SK-N-SH (cell line): ENCODE data around the gene ZNF576. TPM values are rescaled to one million over a fixed set of nuclear protein-coding genes. Genes with fewer than 3 reads are reported as not detected.
"Not testable (repeated sequence)": the region's sequence is repeated elsewhere in the genome, so short reads cannot be mapped to it uniquely, and the experiment has no call there.

Experiments used
- CTCF ChIA-PET: fragments of 300-600, 350-600 bp; formaldehyde crosslinking; extraction: SDS; loops from one replicate; lab custom pipeline; 2021; lab: Yijun Ruan, JAX
- POLR2A ChIA-PET: fragments of 350-600 bp; sonication (Branson Sonifier 250); formaldehyde crosslinking; extraction: SDS; loops from one replicate; lab custom pipeline; 2020; ENCODE audit warnings: antibody characterized with exemption, inconsistent platforms; lab: Yijun Ruan, JAX
- DNase-seq: peaks from one replicate; pipeline ENCODE4 v3.0.0; 2012
- H2AFZ ChIP-seq: fragments of 200-600 bp; sonication (generic); 2 replicates; pipeline ENCODE4 v1.8.1; 2016; ENCODE audit warnings: antibody characterized with exemption, mild to moderate bottlenecking, low read depth
- H3F3A ChIP-seq: fragments of 200-600 bp; sonication (generic); replicated peaks from 2 replicates; pipeline ENCODE3; 2016; ENCODE audit warnings: antibody characterized with exemption, mild to moderate bottlenecking; ENCODE audit not compliant: insufficient read depth
- H3K27ac ChIP-seq, 2 experiments: fragments of 200-500 bp in 1 of 2; fragments of 200-600 bp in 1 of 2; sonication (Bioruptor generic) in 1 of 2; sonication (generic), shearing (Covaris generic) in 1 of 2; 2 replicates each; pipeline versions ENCODE4 v1.5.1 to v1.6.1; 2014 to 2016; ENCODE audit warnings: low read depth in 2 of 2, inconsistent platforms in 1 of 2, low read length in 1 of 2, mild to moderate bottlenecking in 1 of 2, mixed read lengths in 1 of 2
- H3K27me3 ChIP-seq: fragments of 200-600 bp; sonication (generic), shearing (Covaris generic); 2 replicates; pipeline ENCODE4 v1.6.1; 2016; ENCODE audit warnings: mixed run types; ENCODE audit not compliant: insufficient read depth
- H3K36me3 ChIP-seq, 2 experiments: fragments of 200-500 bp in 1 of 2; fragments of 200-600 bp in 1 of 2; sonication (Bioruptor generic) in 1 of 2; sonication (generic) in 1 of 2; replicated peaks in 1 of 2; 2 replicates each; pipeline versions ENCODE3 to v1.5.1; 2014 to 2016; ENCODE audit warnings: low read length in 1 of 2, mild to moderate bottlenecking in 1 of 2; ENCODE audit not compliant: insufficient read depth in 2 of 2, control insufficient read depth in 1 of 2
- H3K4me1 ChIP-seq, 2 experiments: fragments of 200-500 bp in 1 of 2; fragments of 200-600 bp in 1 of 2; sonication (Bioruptor generic) in 1 of 2; sonication (generic), shearing (Covaris generic) in 1 of 2; 2 replicates each; pipeline versions ENCODE4 v1.5.1 to v1.6.1; 2014 to 2016; ENCODE audit warnings: low read depth in 1 of 2, low read length in 1 of 2, mixed run types in 1 of 2; ENCODE audit not compliant: insufficient read depth in 2 of 2, control insufficient read depth in 1 of 2
- H3K4me2 ChIP-seq: fragments of 200-600 bp; sonication (generic), shearing (Covaris generic); 2 replicates; pipeline ENCODE4 v1.6.1; 2017; ENCODE audit warnings: mixed run types
- H3K4me3 ChIP-seq, 2 experiments: fragments of 200-500 bp in 1 of 2; fragments of 200-600 bp in 1 of 2; sonication (Bioruptor generic) in 1 of 2; sonication (generic), shearing (Covaris generic) in 1 of 2; 2 replicates each; pipeline versions ENCODE4 v1.5.1 to v1.8.1; 2014 to 2016; ENCODE audit warnings: low read depth in 2 of 2, inconsistent platforms in 1 of 2, low read length in 1 of 2, mild to moderate bottlenecking in 1 of 2, mixed read lengths in 1 of 2, moderate library complexity in 1 of 2
- H3K79me2 ChIP-seq: fragments of 200-600 bp; sonication (generic); 2 replicates; pipeline ENCODE4 v1.8.1; 2017; ENCODE audit warnings: mild to moderate bottlenecking; ENCODE audit not compliant: insufficient read depth
- H3K9ac ChIP-seq: fragments of 200-600 bp; sonication (generic); 2 replicates; pipeline ENCODE4 v1.6.1; 2017; ENCODE audit warnings: mixed run types
- H3K9me2 ChIP-seq: fragments of 200-600 bp; sonication (generic); 2 replicates; pipeline ENCODE4 v1.6.1; 2017; ENCODE audit warnings: mixed run types
- H3K9me3 ChIP-seq: fragments of 200-600 bp; sonication (generic); 2 replicates; pipeline ENCODE4 v1.6.1; 2017; ENCODE audit warnings: mixed run types, mild to moderate bottlenecking, moderate library complexity
- H4K20me1 ChIP-seq: fragments of 200-600 bp; sonication (generic); 2 replicates; pipeline ENCODE4 v1.6.1; 2017; ENCODE audit warnings: mild to moderate bottlenecking, mixed run types; ENCODE audit not compliant: insufficient read depth
- CHD2 ChIP-seq: fragments of 150-350 bp; IDR thresholded peaks from 2 replicates; pipeline ENCODE4 v1.6.1; 2018; ENCODE audit warnings: low read length; ENCODE audit not compliant: partially characterized antibody
- EZH2phosphoT487 ChIP-seq: fragments of 200-600 bp; sonication (generic); IDR thresholded peaks from 2 replicates; pipeline ENCODE4 v1.6.1; 2017; ENCODE audit warnings: low read depth, mixed run types, mild to moderate bottlenecking, antibody characterized with exemption, moderate library complexity, borderline replicate concordance
- FOXJ3 ChIP-seq: sonication (generic); formaldehyde crosslinking; IDR thresholded peaks from 2 replicates; pipeline ENCODE4 v1.5.1; 2020; ENCODE audit warnings: mild to moderate bottlenecking, missing genetic modification reagents
- FOXM1 ChIP-seq: IDR thresholded peaks from 2 replicates; pipeline ENCODE4 v1.4.0; 2012; ENCODE audit warnings: low read depth, mild to moderate bottlenecking
- GABPA ChIP-seq: IDR thresholded peaks from 2 replicates; pipeline ENCODE4 v1.4.0; 2012; ENCODE audit warnings: low read depth, mild to moderate bottlenecking
- JUND ChIP-seq: IDR thresholded peaks from 2 replicates; pipeline ENCODE4 v1.4.0; 2012
- MEF2A ChIP-seq: IDR thresholded peaks from 2 replicates; pipeline ENCODE4 v1.4.0; 2012; ENCODE audit warnings: low read depth, borderline replicate concordance
- MXI1 ChIP-seq: IDR thresholded peaks from 2 replicates; pipeline ENCODE4 v1.6.1; 2012; ENCODE audit warnings: mild to moderate bottlenecking, low read depth, low read length, improper control_type of control experiment
- POLR2AphosphoS5 ChIP-seq: IDR thresholded peaks from 2 replicates; pipeline ENCODE4 v1.6.1; 2012; ENCODE audit warnings: low read depth, low read length
- RAD21 ChIP-seq: IDR thresholded peaks from 2 replicates; pipeline ENCODE4 v1.6.1; 2012; ENCODE audit warnings: mild to moderate bottlenecking, low read length
- RCOR1 ChIP-seq: fragments of 150-350 bp; IDR thresholded peaks from 2 replicates; pipeline ENCODE4 v1.6.1; 2017; ENCODE audit warnings: antibody characterized with exemption, low read length
- TEAD4 ChIP-seq: IDR thresholded peaks from 2 replicates; pipeline ENCODE4 v1.4.0; 2012; ENCODE audit warnings: mild to moderate bottlenecking, borderline replicate concordance; ENCODE audit not compliant: insufficient read depth
- YY1 ChIP-seq: IDR thresholded peaks from 2 replicates; pipeline ENCODE4 v1.4.0; 2012; ENCODE audit warnings: low read depth, mild to moderate bottlenecking
- WGBS: methylation state at CpG from one replicate; pipeline ENCODE4 v1.1.6; 2017; ENCODE audit warnings: low lambda C conversion rate; 5-methylcytosine and 5-hydroxymethylcytosine counted together
- polyA plus RNA-seq, 3 experiments: library from polyadenylated mRNA; depleted of rRNA; stranded (reverse); fragments of >200 nt; gene quantifications; 2 replicates each; pipeline ENCODE4 v1.2.3, GENCODE V29; 2012
- TF ChIP-seq, protein P1 (sequence below): IDR thresholded peaks from 2 replicates; pipeline ENCODE4; 2012
- TF ChIP-seq, protein P2 (sequence below): IDR thresholded peaks from 2 replicates; pipeline ENCODE4 v1.6.1; 2012; ENCODE audit warnings: mild to moderate bottlenecking, low read depth, low read length, moderate library complexity
- TF ChIP-seq, protein P3 (sequence below): fragments of 150-350 bp; IDR thresholded peaks from 2 replicates; pipeline ENCODE4 v1.6.1; 2017; ENCODE audit warnings: antibody characterized with exemption, low read length, low read depth, borderline replicate concordance

ZNF576 gene
- polyA plus RNA-seq, 1 of the 3 experiments (the other 2 are of a cell fraction) = 12.8 TPM

DNA sequence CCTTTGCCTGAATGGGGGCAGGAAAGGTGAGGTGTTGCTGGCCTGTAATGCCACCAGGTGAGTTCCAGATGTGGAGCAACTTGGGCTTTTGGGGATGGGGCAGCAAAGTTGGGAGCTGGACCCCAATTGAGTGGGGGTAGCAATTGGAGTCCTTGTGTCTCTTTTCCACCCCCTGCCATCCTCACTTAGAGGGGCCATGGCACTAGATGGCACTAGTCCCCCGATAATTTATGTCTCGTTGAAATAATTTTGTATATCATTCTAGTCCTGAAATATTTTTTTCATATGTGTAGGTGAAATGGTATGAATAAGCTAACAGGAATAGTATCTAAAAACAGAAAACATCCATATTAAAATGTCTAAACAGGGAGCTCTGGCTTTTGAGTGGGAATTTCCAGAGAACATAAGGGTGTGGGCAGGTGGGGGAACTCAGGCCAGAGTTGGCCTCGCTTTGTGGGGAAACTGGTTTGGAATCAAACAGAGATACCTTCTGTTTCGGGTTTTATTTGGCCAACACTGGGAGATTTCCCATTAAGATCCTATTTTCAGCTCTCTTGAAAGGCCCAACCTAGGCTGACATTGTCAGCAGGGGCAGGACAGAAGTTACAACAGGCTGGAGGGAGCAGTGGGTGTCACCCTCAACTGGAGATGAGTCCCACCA, 3.4 kb downstream of the ZNF576 start:
- no peak for DNase-seq

DNA sequence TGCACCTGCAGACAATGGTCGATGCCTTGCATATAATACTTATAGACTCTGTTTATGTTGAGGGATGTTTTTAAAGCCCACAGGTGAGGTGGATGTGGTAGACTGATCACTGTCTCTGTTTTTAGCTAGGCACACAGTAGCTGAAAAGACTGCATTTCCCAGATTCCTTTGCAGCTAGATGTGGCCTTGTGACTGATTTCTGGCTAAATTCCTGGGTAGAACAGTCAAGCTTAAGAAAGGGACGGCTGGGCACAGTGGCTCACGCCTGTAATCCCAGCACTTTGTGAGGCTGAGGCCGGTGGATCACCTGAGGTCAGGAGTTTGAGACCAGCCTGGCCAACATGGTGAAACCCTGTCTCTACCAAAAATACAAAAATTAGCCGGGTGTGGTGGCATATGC, 3.9 kb downstream of the ZNF576 start:
- H2AFZ ChIP-seq, H3K9me2 ChIP-seq, DNase-seq, H3K9me3 ChIP-seq, H3K4me3 ChIP-seq, H3K27ac ChIP-seq, H3K27me3 ChIP-seq, H3K4me2 ChIP-seq, H4K20me1 ChIP-seq, H3K9ac ChIP-seq, POLR2A ChIA-PET: not testable (repeated sequence)
- CTCF ChIA-PET = interaction anchor here (0.9 to 1.9 kb wide), 4 partner anchors 15 to 145 kb away, joined by 3 to 5 read pairs (median 4); no protein-coding TSS in a partner anchor
- peaks cover 49% of the 10 kb centered on the region for H3K79me2 ChIP-seq
- H3K36me3 ChIP-seq = peaks cover 11 to 29% of the 10 kb centered on the region in 2 experiments
- peaks cover 29% of the 10 kb centered on the region for H3F3A ChIP-seq
- 86% methylated on average over 5 of the region's 5 CpGs for WGBS
- H3K4me1 ChIP-seq = peaks cover 0 to 13% of the 10 kb centered on the region in 2 experiments; a peak in 1 of 4 replicates

More for the DNA sequence above, 3.4 kb downstream of the ZNF576 start:
- TF ChIP-seq POLR2AphosphoS5 (no peak), CHD2 (no peak), FOXM1 (no peak), YY1 (no peak), RCOR1 (no peak), FOXJ3 (CRISPR knock-in tag) (no peak), MEF2A (no peak), RAD21 (no peak), MXI1 (no peak), TEAD4 (no peak), JUND (no peak), EZH2phosphoT487 (no peak), GABPA (no peak)
- TF ChIP-seq, protein P1, sequence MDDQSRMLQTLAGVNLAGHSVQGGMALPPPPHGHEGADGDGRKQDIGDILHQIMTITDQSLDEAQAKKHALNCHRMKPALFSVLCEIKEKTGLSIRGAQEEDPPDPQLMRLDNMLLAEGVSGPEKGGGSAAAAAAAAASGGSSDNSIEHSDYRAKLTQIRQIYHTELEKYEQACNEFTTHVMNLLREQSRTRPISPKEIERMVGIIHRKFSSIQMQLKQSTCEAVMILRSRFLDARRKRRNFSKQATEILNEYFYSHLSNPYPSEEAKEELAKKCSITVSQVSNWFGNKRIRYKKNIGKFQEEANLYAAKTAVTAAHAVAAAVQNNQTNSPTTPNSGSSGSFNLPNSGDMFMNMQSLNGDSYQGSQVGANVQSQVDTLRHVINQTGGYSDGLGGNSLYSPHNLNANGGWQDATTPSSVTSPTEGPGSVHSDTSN = no peak
- TF ChIP-seq, protein P2, sequence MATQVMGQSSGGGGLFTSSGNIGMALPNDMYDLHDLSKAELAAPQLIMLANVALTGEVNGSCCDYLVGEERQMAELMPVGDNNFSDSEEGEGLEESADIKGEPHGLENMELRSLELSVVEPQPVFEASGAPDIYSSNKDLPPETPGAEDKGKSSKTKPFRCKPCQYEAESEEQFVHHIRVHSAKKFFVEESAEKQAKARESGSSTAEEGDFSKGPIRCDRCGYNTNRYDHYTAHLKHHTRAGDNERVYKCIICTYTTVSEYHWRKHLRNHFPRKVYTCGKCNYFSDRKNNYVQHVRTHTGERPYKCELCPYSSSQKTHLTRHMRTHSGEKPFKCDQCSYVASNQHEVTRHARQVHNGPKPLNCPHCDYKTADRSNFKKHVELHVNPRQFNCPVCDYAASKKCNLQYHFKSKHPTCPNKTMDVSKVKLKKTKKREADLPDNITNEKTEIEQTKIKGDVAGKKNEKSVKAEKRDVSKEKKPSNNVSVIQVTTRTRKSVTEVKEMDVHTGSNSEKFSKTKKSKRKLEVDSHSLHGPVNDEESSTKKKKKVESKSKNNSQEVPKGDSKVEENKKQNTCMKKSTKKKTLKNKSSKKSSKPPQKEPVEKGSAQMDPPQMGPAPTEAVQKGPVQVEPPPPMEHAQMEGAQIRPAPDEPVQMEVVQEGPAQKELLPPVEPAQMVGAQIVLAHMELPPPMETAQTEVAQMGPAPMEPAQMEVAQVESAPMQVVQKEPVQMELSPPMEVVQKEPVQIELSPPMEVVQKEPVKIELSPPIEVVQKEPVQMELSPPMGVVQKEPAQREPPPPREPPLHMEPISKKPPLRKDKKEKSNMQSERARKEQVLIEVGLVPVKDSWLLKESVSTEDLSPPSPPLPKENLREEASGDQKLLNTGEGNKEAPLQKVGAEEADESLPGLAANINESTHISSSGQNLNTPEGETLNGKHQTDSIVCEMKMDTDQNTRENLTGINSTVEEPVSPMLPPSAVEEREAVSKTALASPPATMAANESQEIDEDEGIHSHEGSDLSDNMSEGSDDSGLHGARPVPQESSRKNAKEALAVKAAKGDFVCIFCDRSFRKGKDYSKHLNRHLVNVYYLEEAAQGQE = no peak
- TF ChIP-seq, protein P3, sequence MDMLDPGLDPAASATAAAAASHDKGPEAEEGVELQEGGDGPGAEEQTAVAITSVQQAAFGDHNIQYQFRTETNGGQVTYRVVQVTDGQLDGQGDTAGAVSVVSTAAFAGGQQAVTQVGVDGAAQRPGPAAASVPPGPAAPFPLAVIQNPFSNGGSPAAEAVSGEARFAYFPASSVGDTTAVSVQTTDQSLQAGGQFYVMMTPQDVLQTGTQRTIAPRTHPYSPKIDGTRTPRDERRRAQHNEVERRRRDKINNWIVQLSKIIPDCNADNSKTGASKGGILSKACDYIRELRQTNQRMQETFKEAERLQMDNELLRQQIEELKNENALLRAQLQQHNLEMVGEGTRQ = no peak
- no peak overlapping the region for H3K4me2 ChIP-seq
- ChIA-PET CTCF (interaction anchor here (0.7 to 1.9 kb wide), 5 partner anchors 16 to 175 kb away, joined by 3 to 5 read pairs (median 3); no protein-coding TSS in a partner anchor), POLR2A (no interaction called here)
- peaks cover 11 to 29% of the 10 kb centered on the region in 2 experiments for H3K36me3 ChIP-seq
- H3K9me3 ChIP-seq = no peaks in the 10 kb centered on the region
- H3K27ac ChIP-seq = no peak overlapping the region
- no peak overlapping the region for H3K4me3 ChIP-seq
- peaks cover 0 to 15% of the 10 kb centered on the region in 2 experiments; a peak in 1 of 4 replicates for H3K4me1 ChIP-seq
- no peak overlapping the region for H3K9ac ChIP-seq
- WGBS = 97% methylated on average over 4 of the region's 4 CpGs
- H2AFZ ChIP-seq = no peak overlapping the region
- no peaks in the 10 kb centered on the region for H3K27me3 ChIP-seq
- no peaks in the 10 kb centered on the region for H4K20me1 ChIP-seq
- H3F3A ChIP-seq = peaks cover 30% of the 10 kb centered on the region
- no peaks in the 10 kb centered on the region for H3K9me2 ChIP-seq
- peaks cover 55% of the 10 kb centered on the region for H3K79me2 ChIP-seq
